Upper lobe of right lung (tissue), 1 donor: ENCODE data around the gene KCTD16. TPM values are rescaled to one million over a fixed set of nuclear protein-coding genes. Genes with fewer than 3 reads are reported as not detected.

Experiments
- ATAC-seq: fragments of 200-7000 bp; cut with Tn5 transposase; one replicate; pipeline ENCODE4 v1.9.1; 2020; ENCODE audit warnings: mild to moderate bottlenecking, moderate library complexity
- DNase-seq: peaks from one replicate; pipeline ENCODE4 v3.0.0-alpha.2; 2020
- H3K27ac ChIP-seq: fragments of 200-600 bp; one replicate; pipeline ENCODE4 v1.8.0; 2022
- H3K27me3 ChIP-seq: fragments of 200-600 bp; one replicate; pipeline ENCODE4 v1.8.0; 2022; ENCODE audit warnings: mild to moderate bottlenecking
- H3K36me3 ChIP-seq: fragments of 200-600 bp; one replicate; pipeline ENCODE4 v1.8.0; 2022
- H3K4me1 ChIP-seq: fragments of 200-600 bp; one replicate; pipeline ENCODE4 v1.8.0; 2022
- H3K4me3 ChIP-seq: fragments of 200-600 bp; one replicate; pipeline ENCODE4 v1.8.0; 2022; ENCODE audit warnings: mild to moderate bottlenecking
- H3K9me3 ChIP-seq: fragments of 200-600 bp; one replicate; pipeline ENCODE4 v1.8.0; 2022
- CTCF ChIP-seq: fragments of 200-600 bp; IDR thresholded peaks from one replicate; pipeline ENCODE4 v1.8.0; 2022; ENCODE audit warnings: antibody characterized with exemption
- intact Hi-C: fragments of 100-400 bp; cut with DNase I; formaldehyde crosslinking; loops from one replicate; pipeline ENCODE4 v1.11.0; 2022
- total RNA-seq: library from RNA; stranded (reverse); fragmentation: NEBNext Ultra II Directional; extraction: Animal tissue kit (Norgen Biotek cat#: 25700); gene quantifications from one replicate; pipeline ENCODE4 v1.2.1, GENCODE V29; 2021
- donor health status: DM: no; HTN: yes; CAD: no; lungs with severe emphysema.

KCTD16 gene
- total RNA-seq, 1 donor from 2014 or later = 5.1 TPM

GRCh38 chr5:144478565-144478964 lies 307.9 kb downstream of the KCTD16 start:
- Histone ChIP-seq H3K4me3 (no peak overlapping the region), H3K4me1 (no peaks in the 10 kb centered on the region), H3K9me3 (no peaks in the 10 kb centered on the region), H3K27me3 (no peaks in the 10 kb centered on the region), H3K27ac (no peak overlapping the region), H3K36me3 (no peaks in the 10 kb centered on the region)
- DNase-seq (no peak), ATAC-seq (no peak)
- intact Hi-C loops = no loop called here
- no peak for TF ChIP-seq CTCF

DNA sequence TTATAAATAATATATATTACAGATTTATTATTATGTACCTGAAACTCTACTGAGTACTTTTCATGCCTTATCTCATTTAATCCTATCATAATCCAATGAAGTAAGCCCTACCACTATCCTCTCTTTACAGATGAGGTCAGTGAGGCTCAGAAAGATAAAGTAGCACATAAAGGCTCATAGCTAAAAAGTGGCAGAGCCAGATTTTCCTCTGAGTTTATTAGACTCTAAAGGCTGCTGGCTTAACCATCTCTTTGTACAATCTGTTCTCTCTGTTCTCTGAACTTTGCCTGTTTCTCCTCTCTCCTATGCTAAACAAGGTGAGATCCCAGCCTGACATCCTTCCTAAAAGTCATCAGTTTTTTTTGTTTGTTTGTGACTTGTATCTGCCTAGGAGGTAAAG lies 311.2 kb downstream of the KCTD16 start:
- Histone ChIP-seq H3K4me3 (no peak overlapping the region), H3K4me1 (no peaks in the 10 kb centered on the region), H3K27ac (no peak overlapping the region), H3K36me3 (no peaks in the 10 kb centered on the region), H3K9me3 (no peaks in the 10 kb centered on the region), H3K27me3 (no peaks in the 10 kb centered on the region)
- intact Hi-C loops = no loop called here
- no peak for DNase-seq
- no peak for ATAC-seq
- no peak for TF ChIP-seq CTCF

DNA sequence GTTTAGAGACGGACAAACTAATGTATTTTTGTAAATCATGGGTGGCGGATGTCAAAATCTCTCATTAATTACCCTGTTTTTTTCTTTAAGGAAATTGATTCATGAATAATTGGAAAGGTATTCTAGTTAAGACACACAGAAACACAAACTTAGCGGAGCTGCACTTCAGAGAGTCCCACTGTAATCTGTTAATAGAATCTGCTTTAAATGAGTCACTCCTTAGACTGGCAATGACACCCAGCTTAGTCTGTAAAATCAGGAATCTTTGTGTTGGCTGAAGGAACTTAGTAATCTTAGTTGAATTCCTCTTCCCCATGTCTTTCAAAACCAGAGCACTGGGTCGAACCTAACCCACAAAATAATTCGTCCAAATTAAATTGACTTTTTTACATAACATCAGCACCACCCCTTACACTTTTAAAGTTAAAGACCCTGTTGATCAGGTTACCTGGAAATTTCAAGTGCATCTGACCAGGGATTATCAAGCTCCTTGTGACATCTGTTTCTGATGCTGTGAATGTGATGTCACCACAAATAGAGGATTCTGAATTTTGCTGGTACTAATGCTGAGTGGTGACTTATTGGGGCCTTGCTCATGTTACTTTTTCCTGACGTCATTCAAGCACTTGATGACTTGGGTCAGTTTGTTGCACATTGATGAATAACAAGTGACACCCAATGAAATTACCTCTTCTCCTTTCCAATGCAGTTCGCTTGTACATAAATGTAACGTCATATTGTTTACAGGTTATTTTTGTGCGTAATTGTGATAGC lies 313.6 kb downstream of the KCTD16 start:
- ATAC-seq (no peak), DNase-seq (no peak)
- H3K4me1 ChIP-seq = no peaks in the 10 kb centered on the region
- intact Hi-C loops = no loop called here
- H3K9me3 ChIP-seq = no peaks in the 10 kb centered on the region
- no peak for TF ChIP-seq CTCF
- H3K36me3 ChIP-seq = no peaks in the 10 kb centered on the region
- no peak overlapping the region for H3K27ac ChIP-seq
- H3K4me3 ChIP-seq = no peak overlapping the region
- no peaks in the 10 kb centered on the region for H3K27me3 ChIP-seq

- H3K4me3 ChIP-seq = no peak overlapping the region
- ATAC-seq = no peak
- H3K27ac ChIP-seq = no peak overlapping the region
- H3K36me3 ChIP-seq = no peaks in the 10 kb centered on the region
- DNase-seq = no peak
- no peaks in the 10 kb centered on the region for H3K4me1 ChIP-seq
- no peak for TF ChIP-seq CTCF
- H3K9me3 ChIP-seq = no peaks in the 10 kb centered on the region
- no peaks in the 10 kb centered on the region for H3K27me3 ChIP-seq
- intact Hi-C loops = no loop called here
Observed at GRCh38 chr5:144485540-144485939, 314.9 kb downstream of the KCTD16 start.

DNA sequence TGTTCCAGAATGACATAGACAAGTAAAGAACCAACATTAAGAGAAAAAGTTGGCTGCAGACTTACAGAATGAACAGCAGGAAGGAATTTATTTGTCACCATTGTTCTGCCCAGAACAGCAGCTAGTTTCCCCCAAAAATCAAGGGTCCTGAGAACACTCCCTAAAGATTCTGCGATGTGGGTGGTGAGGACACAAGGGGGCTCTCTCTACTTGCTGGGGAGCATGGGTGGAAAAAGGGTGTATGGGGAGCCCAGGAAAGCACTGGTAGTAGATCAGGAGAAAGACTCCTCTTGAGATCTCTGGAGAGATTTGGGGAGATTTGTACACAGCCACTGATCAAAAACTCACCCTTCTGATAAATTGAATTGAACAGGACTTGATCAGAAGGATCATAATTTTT lies 316.5 kb downstream of the KCTD16 start:
- H3K4me1 ChIP-seq = no peaks in the 10 kb centered on the region
- H3K9me3 ChIP-seq = no peaks in the 10 kb centered on the region
- H3K27me3 ChIP-seq = no peaks in the 10 kb centered on the region
- intact Hi-C loops = no loop called here
- ATAC-seq (no peak), DNase-seq (no peak)
- no peak overlapping the region for H3K4me3 ChIP-seq
- TF ChIP-seq CTCF = no peak
- no peak overlapping the region for H3K27ac ChIP-seq
- H3K36me3 ChIP-seq = no peaks in the 10 kb centered on the region

GRCh38 chr5:144487761-144488160 lies 317.1 kb downstream of the KCTD16 start:
- intact Hi-C loops = no loop called here
- H3K27me3 ChIP-seq = no peaks in the 10 kb centered on the region
- no peak for ATAC-seq
- H3K9me3 ChIP-seq = no peaks in the 10 kb centered on the region
- H3K4me1 ChIP-seq = no peaks in the 10 kb centered on the region
- no peak overlapping the region for H3K27ac ChIP-seq
- H3K36me3 ChIP-seq = no peaks in the 10 kb centered on the region
- TF ChIP-seq CTCF = no peak
- H3K4me3 ChIP-seq = no peak overlapping the region
- DNase-seq = no peak
